GM18505 (cell line): ENCODE results near the gene MUC3A.

Experiments used
- ATAC-seq: cut with Tn5 transposase; IDR thresholded peaks from one replicate; pipeline ENCODE4 v1.9.1; 2021; ENCODE audit not compliant: unreplicated experiment
- POLR2A ChIP-seq: IDR thresholded peaks from 4 replicates; pipeline ENCODE4 v1.6.1; 2011; ENCODE audit warnings: borderline replicate concordance; ENCODE audit not compliant: insufficient read depth, insufficient read length; ENCODE audit errors: extremely low read depth

MUC3A gene

GRCh38 chr7:100959894-100960293 lies 10.6 kb downstream of the MUC3A start:
- no peak for TF ChIP-seq POLR2A
- no peak for ATAC-seq

- ATAC-seq, result no peak
- no peak for TF ChIP-seq POLR2A
These were observed 13.2 kb downstream of the MUC3A start for GRCh38 chr7:100962537-100962936.

- TF ChIP-seq POLR2A, result no peak
- no peak for ATAC-seq
These were observed 14.1 kb downstream of the MUC3A start for GRCh38 chr7:100963386-100963785.

GRCh38 chr7:100963874-100964273 lies 14.5 kb downstream of the MUC3A start:
- ATAC-seq, result no peak
- TF ChIP-seq POLR2A, result no peak

- TF ChIP-seq POLR2A, result no peak
- ATAC-seq, result no peak
These were observed 15.3 kb downstream of the MUC3A start for GRCh38 chr7:100964630-100965029.

- no peak for ATAC-seq
- no peak for TF ChIP-seq POLR2A
These were observed 15.8 kb downstream of the MUC3A start for GRCh38 chr7:100965045-100965722.

GRCh38 chr7:100965723-100966541 lies 16.6 kb downstream of the MUC3A start:
- ATAC-seq, result peak; percentile 67
- TF ChIP-seq POLR2A, result no peak

GRCh38 chr7:100966542-100967291 lies 17.4 kb downstream of the MUC3A start:
- no peak for ATAC-seq
- TF ChIP-seq POLR2A, result no peak

- TF ChIP-seq POLR2A, result no peak
- no peak for ATAC-seq
These were observed 18.0 kb downstream of the MUC3A start for GRCh38 chr7:100967292-100967863.

- no peak for TF ChIP-seq POLR2A
- ATAC-seq, result no peak
These were observed 18.7 kb downstream of the MUC3A start for GRCh38 chr7:100968031-100968430.

GRCh38 chr7:100968650-100969049 lies 19.3 kb downstream of the MUC3A start:
- ATAC-seq, result no peak
- no peak for TF ChIP-seq POLR2A

GRCh38 chr7:100969066-100969615 lies 19.8 kb downstream of the MUC3A start, which contains the start of gene MUC12:
Gene MUC12 (plus strand): TSS chr7:100969565. CDS start chr7:100969623, 58 bp downstream.
- no peak for ATAC-seq
- no peak for TF ChIP-seq POLR2A
